SK-N-MC (cell line): Measurements from ENCODE around the gene LRP1B.

ENCODE experiments used
- EZH2 ChIP-seq: fragments of 200-600 bp; sonication (generic); IDR thresholded peaks from one replicate; pipeline ENCODE4 v1.6.1; 2017; ENCODE audit warnings: antibody characterized with exemption
- POLR2AphosphoS5 ChIP-seq: IDR thresholded peaks from 2 replicates; pipeline ENCODE4 v1.6.1; 2012; ENCODE audit warnings: mild to moderate bottlenecking, low read depth, low read length, borderline replicate concordance

DNA sequence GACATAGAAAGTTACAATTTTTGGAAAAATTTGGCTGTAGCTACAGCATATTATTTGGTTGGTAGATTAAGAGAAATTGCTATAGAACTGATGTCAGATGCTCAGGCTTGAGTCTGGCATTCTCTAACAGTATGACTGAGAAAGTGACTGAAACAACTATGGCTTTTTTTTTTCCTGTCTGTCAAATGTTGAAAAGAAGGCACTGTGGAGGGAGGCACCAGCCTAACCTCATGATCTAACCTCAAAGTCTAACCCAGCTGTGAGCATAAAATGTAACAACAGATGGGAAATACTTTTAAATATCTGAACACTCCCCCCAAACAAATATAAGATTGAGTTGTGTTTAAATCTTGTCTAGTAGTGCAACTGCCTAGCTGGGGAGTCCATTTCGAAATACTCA is 629.1 kb downstream of the LRP1B start:
- no peak for TF ChIP-seq POLR2AphosphoS5
- TF ChIP-seq EZH2 = no peak
